Measurements from ENCODE around the gene C2orf74. TPM values are rescaled to one million over a fixed set of nuclear protein-coding genes. Genes with fewer than 3 reads are reported as not detected.

Gene C2orf74
- total RNA-seq, 4 donors from 2014 or later: 4.2 to 7.1 (median 6.7) TPM; not detected in 1

- TF ChIP-seq EP300 (IDR thresholded peaks at IDR 0.05; ENCODE audit: low read depth) (no peak), POLR2A (IDR thresholded peaks at IDR 0.05) (no peak), POLR2AphosphoS5 (IDR thresholded peaks at IDR 0.05) (no peak)
- TF ChIP-seq, protein P1, sequence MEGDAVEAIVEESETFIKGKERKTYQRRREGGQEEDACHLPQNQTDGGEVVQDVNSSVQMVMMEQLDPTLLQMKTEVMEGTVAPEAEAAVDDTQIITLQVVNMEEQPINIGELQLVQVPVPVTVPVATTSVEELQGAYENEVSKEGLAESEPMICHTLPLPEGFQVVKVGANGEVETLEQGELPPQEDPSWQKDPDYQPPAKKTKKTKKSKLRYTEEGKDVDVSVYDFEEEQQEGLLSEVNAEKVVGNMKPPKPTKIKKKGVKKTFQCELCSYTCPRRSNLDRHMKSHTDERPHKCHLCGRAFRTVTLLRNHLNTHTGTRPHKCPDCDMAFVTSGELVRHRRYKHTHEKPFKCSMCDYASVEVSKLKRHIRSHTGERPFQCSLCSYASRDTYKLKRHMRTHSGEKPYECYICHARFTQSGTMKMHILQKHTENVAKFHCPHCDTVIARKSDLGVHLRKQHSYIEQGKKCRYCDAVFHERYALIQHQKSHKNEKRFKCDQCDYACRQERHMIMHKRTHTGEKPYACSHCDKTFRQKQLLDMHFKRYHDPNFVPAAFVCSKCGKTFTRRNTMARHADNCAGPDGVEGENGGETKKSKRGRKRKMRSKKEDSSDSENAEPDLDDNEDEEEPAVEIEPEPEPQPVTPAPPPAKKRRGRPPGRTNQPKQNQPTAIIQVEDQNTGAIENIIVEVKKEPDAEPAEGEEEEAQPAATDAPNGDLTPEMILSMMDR (IDR thresholded peaks at IDR 0.05): no peak
- Histone ChIP-seq H3K4me3 (no peak overlapping the region), H3K27ac (no peak overlapping the region), H3K36me3 (peaks cover 0 to 11% (median 3%) of the 10 kb centered on the region in 4 donors), H3K9me3 (no peaks in the 10 kb centered on the region), H3K4me1 (no peaks in the 10 kb centered on the region), H3K27me3 (no peaks in the 10 kb centered on the region)
- DNase-seq: no peak
- in situ Hi-C loops (cut with MboI; ENCODE audit: low pct_ligation_motif_present in 1 of 4, low pct_unique_long_range_greater_than_20kb in 1 of 4, low sequenced_read_pairs in 3 of 4): no loop called here
- WGBS, 2 donors (ENCODE audit: low coverage in 1 of 2): 89 to 92% methylated on average over 2 to 3 of the region's 3 CpGs
- intact Hi-C loops (cut with DNase I; ENCODE audit: low total_unique reads): no loop called here
Observed at GRCh38 chr2:61165946-61166345, 4.0 kb downstream of the C2orf74 start.

- H3K36me3 ChIP-seq: peaks cover 0 to 11% (median 3%) of the 10 kb centered on the region in 4 donors
- WGBS, 2 donors (ENCODE audit: low coverage in 1 of 2): 94% methylated on average over 10 of the region's 10 CpGs; no CpG with 5 or more reads in 1 of the 2 donors
Observed at GRCh38 chr2:61167579-61167978, 5.6 kb downstream of the C2orf74 start.

DNA sequence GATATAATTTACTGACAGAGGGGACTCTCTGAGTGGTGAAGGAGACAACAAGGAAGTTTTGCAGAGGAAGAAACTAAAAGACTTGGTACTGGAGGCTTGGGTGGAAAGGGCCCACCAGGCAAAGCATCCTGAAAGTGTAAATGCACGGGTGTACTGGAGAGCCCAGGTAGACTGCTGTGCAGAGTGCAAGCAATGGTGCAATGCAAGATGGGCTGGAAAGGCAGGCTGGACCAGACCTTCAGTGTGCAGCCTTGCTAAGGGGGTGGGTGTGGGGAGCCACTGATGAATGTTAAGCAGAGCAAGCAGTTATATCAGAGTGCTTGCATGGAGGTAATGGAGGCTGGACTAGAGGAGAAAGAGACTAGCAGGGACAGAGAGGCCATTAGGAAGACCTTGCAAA lies 10.7 kb downstream of the C2orf74 start:
- Histone ChIP-seq H3K4me3 (no peak overlapping the region), H3K27me3 (no peaks in the 10 kb centered on the region), H3K36me3 (no peaks in the 10 kb centered on the region), H3K9me3 (no peaks in the 10 kb centered on the region), H3K27ac (no peak overlapping the region), H3K4me1 (peaks cover 0 to 5% (median 2%) of the 10 kb centered on the region in 4 donors)
- intact Hi-C loops (cut with DNase I; ENCODE audit: low total_unique reads): no loop called here
- 78% methylated on average over 1 of the region's 1 CpG; no CpG with 5 or more reads in 1 of the 2 donors for WGBS, 2 donors (ENCODE audit: low coverage in 1 of 2)
- TF ChIP-seq POLR2AphosphoS5 (IDR thresholded peaks at IDR 0.05) (no peak), POLR2A (IDR thresholded peaks at IDR 0.05) (no peak)
- no peak for DNase-seq
- in situ Hi-C loops (cut with MboI; ENCODE audit: low pct_ligation_motif_present in 1 of 4, low pct_unique_long_range_greater_than_20kb in 1 of 4, low sequenced_read_pairs in 3 of 4): no loop called here

More at GRCh38 chr2:61167579-61167978, 5.6 kb downstream of the C2orf74 start:
- Histone ChIP-seq H3K27ac (no peak overlapping the region), H3K27me3 (no peaks in the 10 kb centered on the region), H3K4me1 (no peaks in the 10 kb centered on the region), H3K4me3 (no peak overlapping the region), H3K9me3 (no peaks in the 10 kb centered on the region)
- intact Hi-C loops (cut with DNase I; ENCODE audit: low total_unique reads) (no loop called here), in situ Hi-C loops (cut with MboI; ENCODE audit: low pct_ligation_motif_present in 1 of 4, low pct_unique_long_range_greater_than_20kb in 1 of 4, low sequenced_read_pairs in 3 of 4) (no loop called here)
- no peak for DNase-seq
- TF ChIP-seq POLR2AphosphoS5 (IDR thresholded peaks at IDR 0.05): no peak
- TF ChIP-seq POLR2A (IDR thresholded peaks at IDR 0.05): no peak
- no peak for TF ChIP-seq EP300 (IDR thresholded peaks at IDR 0.05; ENCODE audit: low read depth)
- TF ChIP-seq, protein P1 (IDR thresholded peaks at IDR 0.05): no peak

DNA sequence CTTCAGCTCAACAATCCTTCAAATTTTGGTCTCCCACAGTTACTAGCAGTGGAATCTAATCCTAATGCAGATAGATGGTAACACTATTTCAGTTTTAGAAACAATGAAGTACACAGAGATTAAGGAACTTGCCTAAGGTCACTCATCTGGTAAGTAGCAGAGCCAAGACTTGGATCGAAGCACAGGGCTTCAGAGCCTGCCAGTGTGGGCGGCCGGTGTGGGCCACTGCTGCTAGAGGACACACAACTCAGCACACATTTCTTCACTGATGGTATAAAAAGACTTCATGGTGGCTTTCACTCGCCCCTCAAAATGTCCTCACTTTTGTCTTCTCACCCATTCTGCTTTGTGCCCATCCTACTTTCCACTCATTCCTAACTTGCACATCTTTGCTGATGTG lies 11.1 kb downstream of the C2orf74 start:
- Histone ChIP-seq H3K4me3 (no peak overlapping the region), H3K9me3 (no peaks in the 10 kb centered on the region), H3K4me1 (peaks cover 0 to 7% (median 3%) of the 10 kb centered on the region in 4 donors), H3K36me3 (no peaks in the 10 kb centered on the region), H3K27ac (no peak overlapping the region), H3K27me3 (no peaks in the 10 kb centered on the region)
- TF ChIP-seq, protein P1 (IDR thresholded peaks at IDR 0.05): no peak
- in situ Hi-C loops (cut with MboI; ENCODE audit: low pct_ligation_motif_present in 1 of 4, low pct_unique_long_range_greater_than_20kb in 1 of 4, low sequenced_read_pairs in 3 of 4): no loop called here
- intact Hi-C loops (cut with DNase I; ENCODE audit: low total_unique reads): no loop called here
- DNase-seq: no peak
- WGBS, 2 donors (ENCODE audit: low coverage in 1 of 2): 76 to 80% methylated on average over 1 to 4 of the region's 4 CpGs

GRCh38 chr2:61175036-61175435 lies 13.0 kb downstream of the C2orf74 start:
- no peak overlapping the region for H3K27ac ChIP-seq
- no peaks in the 10 kb centered on the region for H3K9me3 ChIP-seq
- H3K4me1 ChIP-seq: peaks cover 12 to 26% (median 22%) of the 10 kb centered on the region in 4 donors
- TF ChIP-seq POLR2A (IDR thresholded peaks at IDR 0.05): no peak
- no peak for TF ChIP-seq EP300 (IDR thresholded peaks at IDR 0.05; ENCODE audit: low read depth)
- TF ChIP-seq, protein P1 (IDR thresholded peaks at IDR 0.05): no peak
- TF ChIP-seq POLR2AphosphoS5 (IDR thresholded peaks at IDR 0.05): no peak
- no peak overlapping the region for H3K4me3 ChIP-seq
- DNase-seq: no peak
- H3K36me3 ChIP-seq: no peaks in the 10 kb centered on the region
- 82 to 88% methylated on average over 8 of the region's 8 CpGs for WGBS, 2 donors (ENCODE audit: low coverage in 1 of 2)
- in situ Hi-C loops (cut with MboI; ENCODE audit: low pct_ligation_motif_present in 1 of 4, low pct_unique_long_range_greater_than_20kb in 1 of 4, low sequenced_read_pairs in 3 of 4) (no loop called here), intact Hi-C loops (cut with DNase I; ENCODE audit: low total_unique reads) (no loop called here)
- no peaks in the 10 kb centered on the region for H3K27me3 ChIP-seq

Data from transverse colon (tissue), 4 donors.